ES-I3 (cell line): ENCODE results near the gene EXOC3L4.

Experiments used
- H3K36me3 ChIP-seq: 2 replicates; pipeline ENCODE4 v1.6.1; 2013; ENCODE audit warnings: mild to moderate bottlenecking, low read length, control low read depth, moderate library complexity; ENCODE audit not compliant: insufficient read depth
- H3K4me1 ChIP-seq: 2 replicates; pipeline ENCODE4 v1.6.1; 2013; ENCODE audit warnings: mild to moderate bottlenecking, control low read depth, low read length; ENCODE audit not compliant: insufficient read depth
- H3K9ac ChIP-seq: 2 replicates; pipeline ENCODE4 v1.6.1; 2013; ENCODE audit warnings: low read depth, mild to moderate bottlenecking, low read length, moderate library complexity
- H3K9me3 ChIP-seq: 2 replicates; pipeline ENCODE4 v1.6.1; 2013; ENCODE audit warnings: mild to moderate bottlenecking, low read length, moderate library complexity; ENCODE audit not compliant: control insufficient read depth, insufficient read depth

The EXOC3L4 gene

DNA sequence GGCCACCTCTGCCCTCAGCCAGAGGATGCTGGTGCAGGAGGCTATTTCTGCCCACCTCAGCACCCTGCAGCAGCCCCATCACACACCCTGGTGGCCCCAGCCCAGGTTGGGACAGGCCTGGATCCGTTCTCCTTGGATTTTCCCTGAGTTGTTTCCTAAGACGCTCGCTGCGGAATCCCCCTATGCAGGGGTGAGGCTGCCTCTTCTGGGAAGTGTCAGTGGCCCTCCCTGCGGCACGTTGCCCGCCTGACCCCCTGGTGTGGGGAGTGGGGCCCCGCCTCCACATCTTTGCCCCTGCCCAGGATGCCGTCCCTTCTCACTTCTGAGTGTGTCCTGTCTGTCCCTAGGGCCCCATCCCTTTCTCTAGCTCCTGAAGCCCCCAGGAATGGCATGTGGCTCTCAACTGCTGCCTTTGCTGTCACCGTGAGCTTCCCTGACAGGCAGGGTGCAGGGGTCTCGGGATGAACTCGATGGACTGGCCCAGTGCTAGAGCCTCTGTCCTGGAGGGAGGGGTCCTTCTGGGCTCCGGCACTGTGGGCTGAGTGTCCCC lies 594 bp upstream of the EXOC3L4 start:
- peaks cover 27% of the 10 kb centered on the region for H3K4me1 ChIP-seq
- H3K36me3 ChIP-seq = no peaks in the 10 kb centered on the region
- no peaks in the 10 kb centered on the region for H3K9me3 ChIP-seq
- H3K9ac ChIP-seq = no peak overlapping the region

DNA sequence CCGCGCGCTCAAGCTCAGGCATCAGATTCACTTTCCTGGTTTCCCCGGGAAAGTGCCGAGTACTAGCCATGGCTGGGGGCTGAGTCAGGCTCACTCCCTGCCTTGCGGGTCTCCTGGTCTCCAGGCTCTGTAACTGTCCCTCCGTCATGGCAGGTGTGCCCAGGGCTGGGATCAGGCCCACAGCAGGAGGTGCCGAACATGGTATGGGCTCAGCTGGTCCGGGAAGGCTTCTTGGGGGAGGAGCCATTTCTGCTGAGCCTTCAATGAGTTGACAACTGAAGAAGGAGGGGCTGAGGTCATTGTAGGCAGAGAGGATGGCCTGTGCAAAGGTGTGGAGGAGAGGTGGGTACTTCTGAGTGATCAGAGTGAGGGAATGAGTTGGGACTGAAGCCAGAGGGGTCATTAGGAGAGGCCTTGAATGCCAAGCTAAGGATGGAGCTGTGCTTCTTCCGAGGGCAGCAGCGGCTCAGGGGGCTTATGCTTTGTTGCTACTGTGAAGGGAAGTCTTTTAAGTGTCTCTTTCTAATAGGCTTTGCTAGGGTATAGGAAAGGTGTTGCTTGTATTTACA lies 769 bp downstream of the EXOC3L4 start:
- Histone ChIP-seq H3K36me3 (no peaks in the 10 kb centered on the region), H3K4me1 (peaks cover 35% of the 10 kb centered on the region), H3K9me3 (no peaks in the 10 kb centered on the region), H3K9ac (no peak overlapping the region)

DNA sequence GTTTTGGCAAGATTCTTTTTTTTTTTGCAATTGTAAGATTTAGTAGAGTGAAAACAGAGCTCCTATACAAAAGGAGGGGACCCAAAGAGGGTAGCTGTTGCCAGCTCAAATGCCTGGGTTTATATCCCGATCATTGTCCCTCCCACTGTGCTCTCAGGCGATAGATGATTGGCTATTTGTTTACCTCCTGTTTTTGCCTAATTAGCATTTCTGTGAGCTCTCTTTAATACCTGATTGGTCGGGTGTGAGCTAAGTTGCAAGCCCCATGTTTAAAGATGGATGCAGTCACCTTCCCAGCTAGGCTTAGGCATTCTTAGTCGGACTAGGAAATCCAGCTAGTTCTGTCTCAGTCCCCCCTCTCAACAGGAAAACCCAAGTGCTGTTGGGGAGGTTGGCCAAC lies 1.9 kb downstream of the EXOC3L4 start:
- H3K9me3 ChIP-seq = no peaks in the 10 kb centered on the region
- H3K4me1 ChIP-seq = peaks cover 35% of the 10 kb centered on the region
- no peak overlapping the region for H3K9ac ChIP-seq
- no peaks in the 10 kb centered on the region for H3K36me3 ChIP-seq

DNA sequence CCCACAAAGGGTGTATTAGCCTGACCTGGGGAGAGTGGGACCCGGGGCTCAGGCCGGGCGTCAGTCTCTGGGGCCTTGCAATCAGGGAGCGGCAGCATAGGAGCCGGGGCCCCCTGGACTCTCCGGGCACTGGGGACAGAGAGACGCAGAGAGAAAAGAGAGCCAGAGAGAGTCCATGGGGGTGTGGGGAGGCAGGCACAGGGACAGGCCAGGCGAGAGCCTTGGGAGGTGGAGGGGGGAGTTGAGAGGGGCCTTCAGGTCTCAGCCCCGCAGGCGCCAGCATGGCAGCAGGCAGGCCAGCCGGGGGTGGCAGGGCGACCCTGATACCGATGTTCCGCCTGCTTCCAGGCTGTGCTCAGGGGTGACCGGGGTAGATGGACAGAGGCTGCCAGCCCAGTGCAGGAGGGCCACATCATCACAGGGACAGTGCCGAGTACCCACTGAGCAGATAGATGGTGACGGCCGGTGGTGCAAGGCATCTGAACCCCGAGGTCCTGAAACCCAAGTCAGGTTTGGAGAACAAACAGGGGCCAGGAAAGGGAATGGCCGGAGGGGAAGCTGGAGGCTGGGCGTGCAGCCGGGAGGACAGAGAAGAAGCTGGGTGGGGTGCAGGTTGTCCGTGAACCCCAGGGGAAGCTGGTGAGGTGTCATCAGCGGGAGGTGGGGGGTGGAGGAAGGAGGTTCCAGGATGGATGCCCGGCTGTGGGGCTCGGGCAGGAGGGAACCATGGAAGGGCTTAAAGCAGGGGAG lies 2.9 kb downstream of the EXOC3L4 start:
- H3K9me3 ChIP-seq = no peaks in the 10 kb centered on the region
- H3K36me3 ChIP-seq = no peaks in the 10 kb centered on the region
- peaks cover 35% of the 10 kb centered on the region for H3K4me1 ChIP-seq
- H3K9ac ChIP-seq = no peak overlapping the region

DNA sequence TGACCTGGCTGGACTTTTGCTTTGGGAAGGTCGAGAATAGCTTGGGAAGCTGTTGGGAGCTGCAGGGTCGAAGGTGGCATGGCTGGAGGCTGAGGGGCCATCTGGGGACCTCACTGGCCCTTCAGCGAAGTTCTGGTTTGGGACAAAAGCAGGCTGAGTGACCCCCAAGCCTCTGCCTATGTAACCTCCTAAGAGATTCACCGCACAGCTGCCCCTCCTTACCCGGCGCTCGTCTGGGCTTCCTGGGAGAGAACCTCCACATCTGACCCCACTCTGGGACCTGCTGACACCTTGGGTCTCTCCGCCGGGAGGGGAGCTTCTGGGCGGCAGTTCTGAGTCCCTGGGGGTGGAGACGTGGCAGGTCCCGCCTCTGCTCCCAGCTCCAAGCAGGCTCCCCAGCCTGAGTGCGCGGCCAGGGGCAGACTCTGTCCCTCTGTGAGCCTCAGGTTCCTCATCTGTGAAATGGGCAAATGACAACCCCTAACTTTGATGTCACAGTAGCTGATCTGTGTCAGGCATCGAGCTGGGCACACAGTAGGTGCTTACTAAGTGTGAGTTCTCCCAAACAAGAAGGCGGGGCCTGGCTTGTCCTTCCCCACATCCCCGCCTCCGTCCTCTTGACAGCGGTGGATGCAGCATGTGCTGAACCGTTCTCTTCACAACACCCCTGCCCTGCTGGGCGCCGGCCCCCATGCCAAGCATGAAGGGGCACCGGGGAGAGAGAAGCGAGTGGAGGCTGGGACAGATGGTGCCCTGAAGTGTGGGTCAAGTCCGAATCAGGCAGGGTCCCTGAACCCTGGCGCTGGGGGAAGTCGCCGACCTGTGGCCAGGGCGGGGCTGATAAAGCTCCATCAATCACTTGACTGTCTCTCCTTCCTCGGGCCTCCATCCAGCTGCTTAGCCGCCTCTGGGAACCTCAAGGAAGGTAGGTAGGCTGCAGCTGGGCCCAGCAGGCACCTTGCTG lies 3.8 kb downstream of the EXOC3L4 start:
- Histone ChIP-seq H3K9ac (no peak overlapping the region), H3K4me1 (peaks cover 35% of the 10 kb centered on the region), H3K36me3 (no peaks in the 10 kb centered on the region), H3K9me3 (no peaks in the 10 kb centered on the region)

DNA sequence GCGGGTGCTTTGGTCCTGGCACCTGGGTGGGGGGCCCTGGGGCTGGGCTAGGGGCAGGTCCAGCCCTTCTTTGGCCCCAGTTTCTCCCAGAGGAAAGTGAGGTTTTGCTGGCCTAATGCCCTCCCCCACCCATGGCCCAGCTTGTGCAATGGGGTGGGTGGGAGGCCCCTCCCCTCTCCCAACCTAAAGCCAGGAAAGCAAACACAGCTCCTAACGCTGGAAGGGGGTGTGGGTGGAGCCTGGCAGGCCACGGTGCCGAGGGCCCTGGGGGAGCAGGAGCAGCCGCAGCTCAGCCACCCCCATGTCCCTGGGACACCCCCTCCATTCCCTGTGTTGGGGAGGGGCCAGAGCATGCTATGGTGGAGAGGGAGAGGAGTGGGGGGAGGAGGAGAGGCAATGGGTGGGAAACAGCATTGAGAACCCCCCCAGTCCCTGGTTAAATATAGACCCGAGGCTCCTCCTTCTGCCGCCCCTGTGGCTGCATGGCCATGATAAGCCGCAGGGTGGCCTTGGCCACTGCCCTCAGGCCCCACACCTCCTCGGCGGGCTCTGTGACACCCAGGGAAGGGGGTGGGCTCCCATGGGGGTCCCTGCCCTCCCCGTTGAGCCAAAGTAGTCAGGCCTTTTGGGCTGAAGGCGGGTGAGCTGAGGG lies 4.7 kb downstream of the EXOC3L4 start:
- peaks cover 27% of the 10 kb centered on the region for H3K4me1 ChIP-seq
- H3K9me3 ChIP-seq = no peaks in the 10 kb centered on the region
- no peak overlapping the region for H3K9ac ChIP-seq
- H3K36me3 ChIP-seq = no peaks in the 10 kb centered on the region

DNA sequence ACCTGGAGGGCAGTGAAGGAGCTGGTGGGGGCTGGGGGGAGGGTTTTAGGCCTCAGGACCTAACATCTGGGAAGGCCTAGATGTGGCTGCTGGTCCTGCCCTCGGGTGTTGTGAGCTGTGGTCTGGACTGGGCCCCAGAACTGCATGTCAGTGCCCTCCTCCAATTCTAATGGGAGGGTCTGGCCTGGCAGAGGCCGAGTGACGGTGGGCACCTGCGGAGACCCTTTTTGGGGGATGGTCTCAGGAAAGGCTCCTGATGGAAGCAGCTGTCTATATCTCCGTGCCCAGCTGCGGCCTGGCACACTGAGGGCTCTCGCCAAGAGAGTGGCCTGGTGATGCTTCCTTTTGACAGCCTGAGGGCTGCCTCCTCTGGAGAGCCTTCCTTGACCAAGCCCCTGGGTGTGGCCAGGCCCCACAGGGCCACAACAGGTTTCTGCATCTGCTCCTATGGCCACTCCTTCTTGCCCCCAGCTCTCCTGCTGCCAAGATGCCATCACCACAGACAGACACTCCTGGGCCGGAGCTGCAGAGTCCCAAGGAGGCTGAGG lies 5.3 kb downstream of the EXOC3L4 start:
- no peak overlapping the region for H3K9ac ChIP-seq
- no peaks in the 10 kb centered on the region for H3K9me3 ChIP-seq
- peaks cover 21% of the 10 kb centered on the region for H3K4me1 ChIP-seq
- H3K36me3 ChIP-seq = no peaks in the 10 kb centered on the region

DNA sequence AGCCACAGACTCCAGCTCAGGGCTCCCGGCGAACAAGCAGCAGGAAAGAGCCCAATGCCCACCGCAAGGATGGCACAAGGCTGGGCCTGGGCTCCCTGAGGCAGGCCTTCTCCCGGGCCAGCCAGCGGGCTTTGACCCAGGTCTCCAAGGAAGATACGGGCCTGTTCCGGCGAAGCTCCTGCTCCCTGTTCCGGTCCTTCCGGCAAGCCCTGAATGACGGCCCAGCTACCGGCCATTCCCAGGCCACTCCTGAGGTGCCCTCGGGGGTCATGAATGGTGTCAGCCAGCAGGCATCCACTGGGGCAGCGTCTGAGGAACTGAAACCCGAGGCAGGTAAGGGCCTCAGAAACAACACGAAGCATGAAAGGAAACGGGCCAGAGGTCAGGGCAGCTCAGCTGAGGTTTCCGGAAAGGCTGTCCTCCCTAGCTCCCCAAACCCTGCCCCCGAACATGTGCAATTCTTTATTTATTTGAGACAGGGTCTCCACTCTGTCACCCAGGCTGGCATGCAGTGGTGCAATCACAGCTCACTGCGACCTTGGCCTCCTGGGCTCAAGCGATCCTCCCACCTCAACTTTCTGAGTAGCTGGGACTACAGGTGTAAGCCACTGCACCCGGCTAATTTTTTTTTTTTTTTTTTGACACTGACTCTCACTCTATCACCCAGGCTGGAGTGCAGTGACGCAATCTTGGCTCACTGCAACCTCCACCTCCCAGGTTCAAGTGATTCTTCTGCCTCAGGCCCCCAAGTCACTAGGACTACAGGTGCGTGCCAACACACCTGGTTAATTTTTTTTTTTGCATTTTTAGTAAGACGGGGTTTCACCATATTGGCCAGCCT lies 6.0 kb downstream of the EXOC3L4 start:
- no peaks in the 10 kb centered on the region for H3K9me3 ChIP-seq
- no peaks in the 10 kb centered on the region for H3K36me3 ChIP-seq
- H3K9ac ChIP-seq = no peak overlapping the region
- H3K4me1 ChIP-seq = peaks cover 24% of the 10 kb centered on the region

DNA sequence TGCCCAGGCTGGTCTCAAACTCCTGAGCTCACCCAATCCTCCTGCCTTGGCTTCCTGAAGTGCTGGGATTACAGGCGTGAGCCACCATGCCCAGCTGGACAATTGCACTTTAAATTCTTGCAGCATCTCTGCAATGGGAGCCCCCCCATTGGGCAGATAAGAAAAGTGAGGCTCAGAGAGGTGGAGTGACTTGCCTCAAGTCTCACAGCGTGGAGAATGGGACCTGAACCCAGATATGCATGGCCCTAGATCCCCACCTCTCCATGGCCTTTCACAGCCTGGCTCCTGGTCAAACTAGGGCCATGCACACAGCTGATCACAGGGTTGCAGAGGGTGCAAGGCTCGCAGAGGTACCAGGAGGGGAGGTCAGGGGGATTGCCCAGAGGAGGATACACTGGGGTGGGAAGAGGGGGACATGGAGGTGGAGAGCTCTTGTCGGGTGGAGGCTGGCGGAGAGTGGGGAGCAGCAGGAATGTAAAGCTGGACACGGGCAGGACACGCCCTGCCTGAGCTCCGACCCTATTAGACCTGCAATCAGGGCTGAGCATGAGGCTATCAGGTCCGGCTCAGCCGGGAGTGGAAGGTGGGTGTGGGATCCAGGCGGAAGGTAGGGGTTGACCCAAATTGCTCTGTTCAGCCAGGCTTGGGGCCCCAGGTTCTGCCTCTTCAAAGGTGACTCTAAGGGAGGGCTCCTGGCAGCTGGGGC lies 6.9 kb downstream of the EXOC3L4 start:
- H3K4me1 ChIP-seq = peaks cover 24% of the 10 kb centered on the region
- no peaks in the 10 kb centered on the region for H3K36me3 ChIP-seq
- no peaks in the 10 kb centered on the region for H3K9me3 ChIP-seq
- no peak overlapping the region for H3K9ac ChIP-seq

DNA sequence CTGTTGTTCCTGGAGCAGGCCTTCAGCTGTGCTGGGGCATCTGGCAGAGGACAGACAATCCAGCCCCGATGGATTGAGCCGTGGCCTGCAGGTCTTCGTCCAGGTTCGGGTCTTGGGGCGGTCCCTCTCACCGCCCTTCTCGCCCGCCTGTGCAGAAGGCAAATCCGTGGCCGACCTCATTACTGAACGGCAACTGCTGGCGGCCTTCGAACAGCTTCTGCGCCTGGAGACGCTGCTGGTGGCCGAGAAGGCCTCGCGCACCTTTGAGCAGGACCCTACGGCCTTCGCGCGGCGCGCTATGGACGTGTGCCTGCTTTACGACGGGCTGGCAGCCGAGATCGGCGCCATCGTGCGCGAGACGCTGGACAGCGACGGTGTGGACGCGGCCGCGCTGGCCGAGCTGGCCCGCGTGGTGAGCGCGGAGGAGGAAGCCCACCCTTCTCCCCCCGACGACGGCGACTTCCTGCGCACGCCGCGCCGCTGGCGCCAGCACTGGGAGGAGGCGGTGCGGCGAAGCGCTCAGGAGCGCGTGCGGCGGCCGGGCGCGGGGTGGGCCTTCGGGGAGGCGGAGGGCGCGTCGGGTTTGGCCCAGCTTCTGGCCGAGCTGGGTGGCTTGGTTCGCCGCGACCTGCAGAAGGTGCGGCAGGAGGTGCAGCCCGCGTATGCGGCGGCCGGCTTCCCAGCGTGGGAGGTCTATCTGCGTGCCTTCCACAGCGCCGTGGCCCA lies 7.6 kb downstream of the EXOC3L4 start:
- no peaks in the 10 kb centered on the region for H3K36me3 ChIP-seq
- no peaks in the 10 kb centered on the region for H3K9me3 ChIP-seq
- H3K9ac ChIP-seq = no peak overlapping the region
- peaks cover 20% of the 10 kb centered on the region; the same call in 1 of the 2 replicates for H3K4me1 ChIP-seq

DNA sequence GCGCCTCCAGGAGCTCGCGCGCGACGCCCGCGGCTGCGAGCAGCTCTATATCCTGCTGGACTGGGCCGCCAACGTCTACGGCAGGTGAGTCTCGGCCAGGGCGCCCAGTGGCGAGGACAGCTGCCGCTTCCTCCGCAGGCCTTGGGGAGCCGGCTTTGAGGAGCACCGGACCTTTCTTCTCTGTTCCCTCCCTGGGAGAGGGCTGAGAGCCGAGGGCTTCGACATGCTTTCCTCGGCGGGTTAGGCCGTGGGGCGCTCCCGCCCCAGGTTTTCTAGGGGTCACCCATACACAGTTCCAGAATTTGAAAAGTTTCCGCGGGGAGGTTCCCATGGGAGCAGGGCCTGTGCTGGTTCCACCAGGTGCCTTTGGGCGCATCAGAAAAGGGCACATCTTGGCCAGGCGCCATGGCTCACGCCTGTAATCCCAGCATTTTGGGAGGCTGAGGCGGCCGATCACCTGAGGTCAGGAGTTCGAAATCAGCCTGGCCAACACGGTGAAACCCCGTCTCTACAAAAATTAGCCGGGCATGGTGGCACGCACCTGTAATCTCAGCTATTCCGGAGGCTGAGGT lies 8.2 kb downstream of the EXOC3L4 start:
- Histone ChIP-seq H3K9ac (no peak overlapping the region), H3K9me3 (no peaks in the 10 kb centered on the region), H3K4me1 (peaks cover 20% of the 10 kb centered on the region; the same call in 1 of the 2 replicates), H3K36me3 (no peaks in the 10 kb centered on the region)
